Colonic mucosa (tissue), 4 donors: Measurements from ENCODE around the gene YEATS2. TPM values are rescaled to one million over a fixed set of nuclear protein-coding genes. Genes with fewer than 3 reads are reported as not detected.
"Not testable (repeated sequence)": the region's sequence is repeated elsewhere in the genome, so short reads cannot be mapped to it uniquely, and the experiment has no call there.

ENCODE experiments used
- DNase-seq: peaks from one replicate; pipeline ENCODE4 v3.0.0-alpha.2; 2020
- H3K27ac ChIP-seq: fragments of 200-600 bp; one replicate; pipeline ENCODE4 v1.8.0; 2021
- H3K27me3 ChIP-seq: fragments of 200-600 bp; one replicate; pipeline ENCODE4 v1.8.0; 2021
- H3K36me3 ChIP-seq: fragments of 200-600 bp; one replicate; pipeline ENCODE4 v1.8.0; 2021
- H3K4me1 ChIP-seq: fragments of 200-600 bp; one replicate; pipeline ENCODE4 v1.8.0; 2021; ENCODE audit warnings: mild to moderate bottlenecking
- H3K4me3 ChIP-seq: fragments of 200-600 bp; one replicate; pipeline ENCODE4 v1.8.0; 2021
- H3K9ac ChIP-seq, 2 donors: one replicate each; pipeline ENCODE4 v1.7.0; 2013; ENCODE audit warnings: control low read depth in 2 of 2, low read depth in 2 of 2, low read length in 2 of 2
- H3K9me3 ChIP-seq: fragments of 200-600 bp; one replicate; pipeline ENCODE4 v1.8.0; 2021
- intact Hi-C: fragments of 100-400 bp; cut with DNase I; formaldehyde crosslinking; loops from one replicate; pipeline ENCODE4 v1.14.1; 2022
- total RNA-seq, 2 donors: library from RNA; stranded (reverse); fragmentation: NEBNext Ultra II Directional in 1 of 2; extraction: Animal tissue kit (Norgen Biotek cat#: 25700) in 1 of 2; gene quantifications; one replicate each; pipeline ENCODE4 v1.2.1, GENCODE V29; 2021
- TF ChIP-seq, protein P1 (sequence below): fragments of 200-600 bp; IDR thresholded peaks from one replicate; pipeline ENCODE4 v1.8.0; 2022; ENCODE audit warnings: antibody characterized with exemption, mild to moderate bottlenecking
- donor health status: healthy.
- donor health status: DM: no; HTN: no; CAD: no.
- donor health status: DM: no; HTN: no; CAD: no.

YEATS2 gene
- total RNA-seq, 2 donors from 2014 or later, result 17.3 to 25.2 TPM

- intact Hi-C loops, result loop anchor here (10.0 kb wide), 1 partner anchor 55 kb away; no protein-coding TSS in a partner anchor
- H3K36me3 ChIP-seq, result no peaks in the 10 kb centered on the region
- H3K9ac ChIP-seq, result peak overlapping the region in 1 of 2 donors; percentile 92
- no peaks in the 10 kb centered on the region for H3K27me3 ChIP-seq
- no peaks in the 10 kb centered on the region for H3K9me3 ChIP-seq
- no peaks in the 10 kb centered on the region for H3K4me1 ChIP-seq
- peak overlapping the region; percentile 97 for H3K4me3 ChIP-seq
- TF ChIP-seq, protein P1, sequence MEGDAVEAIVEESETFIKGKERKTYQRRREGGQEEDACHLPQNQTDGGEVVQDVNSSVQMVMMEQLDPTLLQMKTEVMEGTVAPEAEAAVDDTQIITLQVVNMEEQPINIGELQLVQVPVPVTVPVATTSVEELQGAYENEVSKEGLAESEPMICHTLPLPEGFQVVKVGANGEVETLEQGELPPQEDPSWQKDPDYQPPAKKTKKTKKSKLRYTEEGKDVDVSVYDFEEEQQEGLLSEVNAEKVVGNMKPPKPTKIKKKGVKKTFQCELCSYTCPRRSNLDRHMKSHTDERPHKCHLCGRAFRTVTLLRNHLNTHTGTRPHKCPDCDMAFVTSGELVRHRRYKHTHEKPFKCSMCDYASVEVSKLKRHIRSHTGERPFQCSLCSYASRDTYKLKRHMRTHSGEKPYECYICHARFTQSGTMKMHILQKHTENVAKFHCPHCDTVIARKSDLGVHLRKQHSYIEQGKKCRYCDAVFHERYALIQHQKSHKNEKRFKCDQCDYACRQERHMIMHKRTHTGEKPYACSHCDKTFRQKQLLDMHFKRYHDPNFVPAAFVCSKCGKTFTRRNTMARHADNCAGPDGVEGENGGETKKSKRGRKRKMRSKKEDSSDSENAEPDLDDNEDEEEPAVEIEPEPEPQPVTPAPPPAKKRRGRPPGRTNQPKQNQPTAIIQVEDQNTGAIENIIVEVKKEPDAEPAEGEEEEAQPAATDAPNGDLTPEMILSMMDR, result no peak
- peak; percentile 51 for DNase-seq
- H3K27ac ChIP-seq, result peak overlapping the region; percentile 76
Measured at GRCh38 chr3:183699238-183699947, 1.8 kb downstream of the YEATS2 start.

GRCh38 chr3:183701744-183702143 lies 4.1 kb downstream of the YEATS2 start:
- H3K27ac ChIP-seq, result no peak overlapping the region
- no peaks in the 10 kb centered on the region for H3K27me3 ChIP-seq
- DNase-seq, result no peak
- H3K36me3 ChIP-seq, result no peaks in the 10 kb centered on the region
- no peaks in the 10 kb centered on the region for H3K4me1 ChIP-seq
- H3K9me3 ChIP-seq, result no peaks in the 10 kb centered on the region
- intact Hi-C loops, result no loop called here
- no peak overlapping the region for H3K4me3 ChIP-seq
- H3K9ac ChIP-seq, result no peak overlapping the region
- TF ChIP-seq, protein P1, result no peak

- H3K4me3 ChIP-seq, H3K27me3 ChIP-seq, H3K4me1 ChIP-seq, H3K27ac ChIP-seq, H3K36me3 ChIP-seq, intact Hi-C loops, H3K9me3 ChIP-seq, DNase-seq, H3K9ac ChIP-seq: not testable (repeated sequence)
Measured at GRCh38 chr3:183703892-183704291, 6.3 kb downstream of the YEATS2 start.

DNA sequence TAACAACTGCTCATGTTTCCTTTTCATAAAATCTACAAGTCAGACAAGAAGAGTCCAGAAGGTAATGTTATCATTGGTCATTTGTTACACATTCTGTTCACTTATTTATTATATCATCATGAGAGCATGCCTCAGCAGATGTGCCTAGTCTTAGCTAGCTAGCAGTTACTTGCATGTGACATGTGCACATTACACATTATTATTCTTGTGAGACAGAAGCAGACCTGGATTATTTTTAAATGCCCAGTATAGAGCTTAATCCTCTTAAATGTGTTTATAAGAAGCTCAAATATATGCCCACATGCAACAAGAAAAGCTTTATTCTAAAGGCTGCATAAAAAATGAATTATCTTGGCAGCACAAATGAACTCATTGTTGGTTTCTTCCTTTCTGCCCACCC lies 12.6 kb downstream of the YEATS2 start:
- no peak overlapping the region for H3K4me3 ChIP-seq
- H3K27ac ChIP-seq, result no peak overlapping the region
- no peaks in the 10 kb centered on the region for H3K4me1 ChIP-seq
- intact Hi-C loops, result no loop called here
- no peaks in the 10 kb centered on the region for H3K27me3 ChIP-seq
- H3K9me3 ChIP-seq, result no peaks in the 10 kb centered on the region
- no peak overlapping the region for H3K9ac ChIP-seq
- H3K36me3 ChIP-seq, result no peaks in the 10 kb centered on the region
- TF ChIP-seq, protein P1, result no peak
- DNase-seq, result no peak

DNA sequence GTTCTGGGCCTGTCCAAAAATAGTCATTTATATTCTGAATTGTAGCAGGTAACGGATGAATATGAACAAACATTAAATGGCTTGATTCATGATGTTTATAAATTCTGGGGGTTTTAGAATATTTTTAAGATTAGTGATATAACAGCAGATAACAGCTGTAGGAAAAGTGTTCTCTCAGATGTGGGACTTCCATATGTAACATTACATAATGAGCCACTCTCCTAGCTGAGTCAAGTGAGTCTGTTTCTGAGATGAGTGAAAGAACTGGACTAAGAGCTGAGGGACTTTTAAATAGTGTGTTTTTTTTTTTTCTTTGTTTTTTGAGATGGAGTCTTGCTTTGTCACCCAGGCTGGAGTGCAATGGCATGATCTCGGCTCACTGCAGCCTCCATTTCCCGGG lies 13.9 kb downstream of the YEATS2 start:
- no peak overlapping the region for H3K27ac ChIP-seq
- intact Hi-C loops, result no loop called here
- no peaks in the 10 kb centered on the region for H3K9me3 ChIP-seq
- H3K4me3 ChIP-seq, result no peak overlapping the region
- no peak for DNase-seq
- TF ChIP-seq, protein P1, result no peak
- H3K4me1 ChIP-seq, result no peaks in the 10 kb centered on the region
- H3K27me3 ChIP-seq, result no peaks in the 10 kb centered on the region
- H3K36me3 ChIP-seq, result no peaks in the 10 kb centered on the region
- no peak overlapping the region for H3K9ac ChIP-seq

DNA sequence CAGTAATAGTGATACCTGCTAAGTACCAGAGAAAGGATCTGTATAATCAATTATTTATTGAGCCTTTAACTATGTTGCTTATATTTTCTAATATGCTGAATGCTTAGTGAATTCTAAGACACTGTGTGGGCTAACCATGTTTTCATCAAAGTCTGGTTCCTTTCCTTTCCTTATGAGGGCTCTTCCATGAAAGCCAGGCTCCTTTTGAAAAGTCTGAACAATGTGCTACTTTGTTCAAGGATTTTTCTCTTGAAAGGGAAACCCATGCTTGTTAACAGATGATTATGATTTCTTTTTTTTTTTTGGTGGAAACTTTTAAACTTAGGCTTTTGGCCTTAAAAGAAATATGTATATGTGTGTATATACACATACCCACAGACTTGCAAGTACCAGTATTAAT lies 17.0 kb downstream of the YEATS2 start:
- H3K9ac ChIP-seq, result no peak overlapping the region
- H3K27me3 ChIP-seq, result no peaks in the 10 kb centered on the region
- DNase-seq, result no peak
- no peaks in the 10 kb centered on the region for H3K9me3 ChIP-seq
- no peak overlapping the region for H3K27ac ChIP-seq
- H3K36me3 ChIP-seq, result no peaks in the 10 kb centered on the region
- TF ChIP-seq, protein P1, result no peak
- H3K4me3 ChIP-seq, result no peak overlapping the region
- H3K4me1 ChIP-seq, result no peaks in the 10 kb centered on the region
- intact Hi-C loops, result no loop called here
